AG09309 (cell line): Measurements from ENCODE around the gene CDA.

Experiments used
- DNase-seq: peaks from one replicate; pipeline ENCODE4 v3.0.0-alpha.2; 2010; ENCODE audit warnings: low read depth
- H3K4me3 ChIP-seq: 2 replicates; pipeline ENCODE4 v1.5.1; 2011; ENCODE audit warnings: mild to moderate bottlenecking, low read depth, low read length, moderate library complexity; ENCODE audit not compliant: control insufficient read depth
- CTCF ChIP-seq: IDR thresholded peaks from 2 replicates; pipeline ENCODE4 v1.5.1; 2011; ENCODE audit warnings: mild to moderate bottlenecking, low read depth, low read length, inconsistent platforms; ENCODE audit not compliant: insufficient read depth, control insufficient read depth; ENCODE audit errors: missing control alignments

Gene CDA

GRCh38 chr1:20588634-20589225, at the start of gene CDA:
TSS of gene CDA (plus strand) at chr1:20589097. CDS start at chr1:20589130, 33 bp downstream.
- no peak within 1 kb of the TSS; the same call in 1 of the 2 replicates for H3K4me3 ChIP-seq
- TF ChIP-seq CTCF: no peak
- DNase-seq: no peak

GRCh38 chr1:20540281-20540680, 48.6 kb upstream of the CDA start:
- TF ChIP-seq CTCF: no peak
- DNase-seq: no peak
- H3K4me3 ChIP-seq: no peak overlapping the region

- H3K4me3 ChIP-seq: no peak overlapping the region
- TF ChIP-seq CTCF: no peak
- no peak for DNase-seq
These were observed 42.3 kb upstream of the CDA start for GRCh38 chr1:20546637-20547036.

GRCh38 chr1:20551161-20551560, 37.7 kb upstream of the CDA start:
- no peak overlapping the region for H3K4me3 ChIP-seq
- no peak for DNase-seq
- TF ChIP-seq CTCF: no peak

GRCh38 chr1:20551945-20552727, 36.8 kb upstream of the CDA start, which contains the start of gene FAM43B:
TSS of gene FAM43B (plus strand) at chr1:20552573. CDS start at chr1:20552974, 401 bp downstream.
- TF ChIP-seq CTCF: no peak
- DNase-seq: no peak
- peak within 1 kb of the TSS; percentile 31 for H3K4me3 ChIP-seq

- H3K4me3 ChIP-seq: peak overlapping the region; percentile 31
- DNase-seq: no peak
- TF ChIP-seq CTCF: no peak
These were observed 36.0 kb upstream of the CDA start for GRCh38 chr1:20552728-20553445.
